Stimulated activated CD8-positive, alpha-beta memory T cell treated with anti-CD3 and anti-CD28 coated beads, Interleukin-4, amount 100 ng/mL, for 24 hours (primary cell): Measurements from ENCODE around the gene CPNE5.
"Not testable (repeated sequence)": the region's sequence is repeated elsewhere in the genome, so short reads cannot be mapped to it uniquely, and the experiment has no call there.

Experiments
- DNase-seq: peaks from one replicate; pipeline ENCODE4 v3.0.0-alpha.2; 2020; ENCODE audit warnings: low read depth

CPNE5 gene

GRCh38 chr6:36815962-36816735 lies 23.1 kb downstream of the CPNE5 start:
- no peak for DNase-seq

- no peak for DNase-seq
These were observed 25.0 kb downstream of the CPNE5 start for GRCh38 chr6:36814249-36814648.

DNA sequence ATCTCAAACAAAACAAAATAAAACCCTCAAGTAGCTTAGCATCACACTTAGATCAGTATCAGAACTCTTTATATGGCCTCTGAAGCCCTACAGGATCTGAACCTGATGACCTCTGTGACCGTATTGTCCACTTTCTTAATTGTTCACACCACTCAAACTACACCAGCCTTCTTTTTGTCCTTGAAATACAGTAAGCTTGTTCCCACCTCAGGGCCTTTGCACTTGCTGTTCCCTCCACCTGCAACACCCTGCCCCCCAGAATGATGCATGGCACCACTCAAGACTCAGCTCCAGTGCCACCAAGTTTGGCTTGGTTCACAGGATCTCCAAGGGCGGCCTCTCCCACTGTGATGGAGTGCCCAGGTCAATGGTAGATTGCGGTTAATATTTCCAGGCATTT lies 25.7 kb downstream of the CPNE5 start:
- DNase-seq = no peak

DNA sequence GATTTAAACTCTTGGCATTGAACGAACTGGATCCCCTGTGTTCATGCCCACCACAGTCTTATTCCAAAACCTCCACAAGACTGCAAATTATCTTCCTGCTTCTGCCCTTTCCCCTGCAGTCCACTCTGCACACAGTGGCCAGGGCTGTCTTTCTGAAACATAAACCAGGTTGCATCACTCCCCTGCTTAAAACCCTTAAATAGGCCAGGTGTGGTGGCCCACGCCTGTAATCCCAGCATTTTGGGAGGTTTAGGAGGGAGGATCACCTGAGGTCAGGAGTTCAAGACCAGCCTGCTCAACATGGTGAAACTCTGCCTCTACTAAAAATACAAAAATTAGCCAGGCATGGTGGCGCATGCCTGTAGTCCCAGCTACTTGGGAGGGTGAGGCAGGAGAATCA lies 26.2 kb downstream of the CPNE5 start:
- DNase-seq = not testable (repeated sequence)

- DNase-seq = no peak
These were observed 29.1 kb downstream of the CPNE5 start for GRCh38 chr6:36809941-36810803.

GRCh38 chr6:36809156-36809555 lies 30.1 kb downstream of the CPNE5 start:
- no peak for DNase-seq

DNA sequence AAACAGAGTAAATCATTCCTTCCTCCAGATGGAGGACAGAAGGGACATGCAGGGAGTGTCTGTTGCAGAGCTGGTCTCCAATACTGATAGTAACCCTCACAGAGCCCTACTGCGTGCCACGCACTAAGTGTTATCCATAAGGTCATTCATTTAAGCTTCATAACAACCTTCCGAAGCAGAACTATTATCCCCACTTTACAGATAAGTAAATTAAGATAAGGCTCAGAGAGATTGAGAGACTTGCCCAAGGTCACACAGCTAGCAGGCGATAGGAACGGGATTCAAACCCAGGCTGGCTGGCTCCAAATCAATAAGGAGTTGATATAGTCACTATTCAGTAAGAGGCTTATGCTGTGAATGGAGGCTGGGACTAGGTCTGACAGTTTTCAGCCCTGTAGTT lies 30.6 kb downstream of the CPNE5 start:
- no peak for DNase-seq

GRCh38 chr6:36807750-36808149 lies 31.5 kb downstream of the CPNE5 start:
- DNase-seq = no peak

DNA sequence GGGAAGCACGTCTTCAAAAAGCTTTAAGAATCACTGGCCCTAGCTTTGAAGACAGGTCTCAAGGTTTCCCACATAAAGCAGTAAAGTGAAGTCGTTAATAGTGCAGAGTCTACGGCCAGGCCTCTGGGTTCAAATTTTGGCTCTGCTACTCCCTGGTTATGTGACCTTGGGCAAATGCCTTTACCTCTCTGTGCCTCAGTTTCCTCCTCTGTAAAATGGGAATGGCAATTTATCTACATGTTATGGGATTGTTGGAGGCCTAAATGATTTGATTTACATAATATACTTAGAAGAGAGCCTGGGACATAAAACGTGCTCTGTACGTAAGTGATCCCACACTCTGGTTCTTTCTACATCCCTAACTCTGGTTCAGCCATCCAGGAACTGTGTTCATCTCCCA lies 32.1 kb downstream of the CPNE5 start:
- DNase-seq = no peak

DNA sequence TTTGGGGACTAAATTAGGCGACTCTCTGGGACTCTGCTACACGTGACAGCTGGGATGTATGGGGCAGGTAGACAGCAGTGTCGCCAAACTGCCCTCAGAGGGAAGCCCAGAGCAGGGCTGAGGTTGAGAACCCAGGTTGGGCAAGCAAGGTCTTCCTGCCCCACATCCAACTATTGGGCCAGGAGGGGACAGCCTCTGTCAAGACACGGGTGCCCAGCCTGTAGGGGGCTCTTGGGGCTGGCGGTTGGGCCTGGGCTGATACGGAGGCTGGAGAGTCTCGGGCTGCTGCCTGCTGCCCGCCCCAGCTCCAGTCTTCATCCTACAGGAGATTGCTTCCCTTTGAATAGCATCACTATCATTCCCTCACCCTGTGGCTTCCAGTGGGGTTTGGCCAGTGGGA lies 33.3 kb downstream of the CPNE5 start:
- DNase-seq = no peak

GRCh38 chr6:36805096-36805797 lies 34.0 kb downstream of the CPNE5 start:
- DNase-seq = no peak

DNA sequence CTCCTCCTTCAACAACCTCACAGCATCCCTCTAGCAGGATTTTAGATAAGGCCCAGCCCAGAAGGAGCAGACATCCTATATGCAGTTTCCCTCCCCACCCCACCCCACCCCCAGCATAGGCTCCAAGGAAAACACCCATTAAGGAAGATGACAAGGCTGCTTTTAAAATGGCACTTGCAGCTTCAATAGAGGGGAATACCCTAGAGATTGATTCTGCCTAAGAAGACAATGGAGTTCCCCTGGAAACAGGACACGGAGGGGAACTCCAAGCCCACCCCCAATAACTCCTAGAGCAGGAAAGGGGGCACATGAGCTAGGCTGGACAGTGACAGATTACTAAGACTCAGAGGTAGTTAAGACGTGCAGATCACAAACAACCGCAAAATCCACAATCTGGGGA lies 34.7 kb downstream of the CPNE5 start:
- no peak for DNase-seq

DNA sequence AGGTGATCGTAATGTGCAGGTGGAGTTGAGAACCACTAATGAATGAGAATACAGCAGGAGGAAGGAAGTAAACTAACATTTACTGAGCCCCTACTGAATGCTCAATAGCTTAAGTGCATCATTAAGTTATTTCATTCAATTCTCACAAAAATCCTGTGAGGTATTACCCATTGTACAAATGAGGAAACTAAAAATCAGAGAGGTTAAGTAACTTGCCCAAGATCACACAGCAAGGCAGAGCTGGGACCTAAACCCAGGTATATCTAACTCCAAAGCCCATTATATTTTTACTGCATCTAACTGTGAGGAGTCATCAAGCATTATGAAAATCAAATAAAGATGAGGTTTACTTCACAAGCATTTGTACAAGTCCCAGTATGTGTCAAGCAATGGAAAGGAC lies 35.3 kb downstream of the CPNE5 start:
- DNase-seq = no peak

- DNase-seq = no peak
These were observed 35.8 kb downstream of the CPNE5 start for GRCh38 chr6:36803482-36803881.

GRCh38 chr6:36800223-36801076 lies 38.8 kb downstream of the CPNE5 start:
- no peak for DNase-seq

- DNase-seq = no peak
These were observed 40.4 kb downstream of the CPNE5 start for GRCh38 chr6:36798852-36799251.

DNA sequence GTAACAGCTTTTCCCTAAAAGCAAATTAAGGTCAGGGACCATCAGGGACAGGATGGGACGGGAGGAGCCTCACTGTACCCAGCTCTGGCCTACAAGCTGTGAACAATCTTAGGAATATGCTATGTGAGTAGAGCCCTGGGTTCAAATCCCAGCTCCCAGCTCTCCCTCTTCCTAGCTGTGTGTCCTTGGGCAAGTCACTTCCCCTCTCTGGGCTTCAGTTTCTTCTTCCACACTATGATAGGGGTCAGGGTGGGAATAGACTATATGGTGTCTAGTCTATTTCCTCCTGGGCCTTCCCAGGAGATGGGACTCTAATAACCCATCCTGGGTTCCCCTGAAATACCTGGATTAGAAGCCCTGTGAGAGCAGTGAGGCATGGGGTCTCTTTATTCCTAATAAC lies 41.6 kb downstream of the CPNE5 start:
- DNase-seq = no peak

GRCh38 chr6:36797055-36797454 lies 42.2 kb downstream of the CPNE5 start:
- DNase-seq = no peak

- DNase-seq = no peak
These were observed 44.6 kb downstream of the CPNE5 start for GRCh38 chr6:36794713-36795065.

DNA sequence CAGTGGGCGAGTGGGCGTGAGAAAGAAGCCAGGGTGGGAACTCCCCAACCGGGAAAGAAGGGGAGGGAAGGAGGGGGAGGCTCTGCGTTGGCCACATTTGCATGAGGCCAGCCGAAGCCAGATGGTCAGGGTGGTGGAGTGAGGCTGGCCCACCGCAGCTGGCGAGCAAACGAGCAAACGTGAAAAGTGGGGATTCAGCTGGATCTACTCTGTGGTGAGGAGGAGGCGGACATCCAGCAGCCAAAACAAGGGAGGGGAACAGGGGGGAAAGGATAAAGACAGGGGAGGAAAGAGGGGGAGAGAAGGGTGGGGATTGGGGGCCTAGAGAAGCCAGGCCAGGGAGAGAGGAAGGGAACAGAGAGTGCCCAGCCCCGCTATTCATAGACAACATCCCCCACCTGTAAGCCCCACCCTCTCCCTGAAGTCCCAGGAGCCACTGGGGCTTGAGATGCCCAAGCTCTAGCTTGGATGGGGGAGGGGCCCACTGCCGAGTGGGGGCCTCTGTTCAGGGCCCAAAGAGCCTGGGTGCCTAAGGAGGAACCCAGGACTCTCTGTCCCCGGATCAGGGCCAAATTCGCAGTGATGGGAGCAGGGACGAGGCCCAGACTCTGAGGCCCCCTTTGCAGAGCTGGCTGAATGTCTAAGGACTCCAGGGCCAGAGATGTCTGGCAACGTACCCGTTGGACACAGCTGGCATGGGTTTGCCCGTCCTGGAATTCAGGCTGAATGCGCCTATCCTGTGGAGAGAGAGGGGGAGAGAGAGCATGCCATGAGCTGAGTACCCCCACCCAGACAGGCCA lies 45.1 kb downstream of the CPNE5 start:
- DNase-seq = no peak

GRCh38 chr6:36793296-36793912 lies 45.8 kb downstream of the CPNE5 start:
- no peak for DNase-seq
